ENCODE data around the gene SWSAP1.

DNA sequence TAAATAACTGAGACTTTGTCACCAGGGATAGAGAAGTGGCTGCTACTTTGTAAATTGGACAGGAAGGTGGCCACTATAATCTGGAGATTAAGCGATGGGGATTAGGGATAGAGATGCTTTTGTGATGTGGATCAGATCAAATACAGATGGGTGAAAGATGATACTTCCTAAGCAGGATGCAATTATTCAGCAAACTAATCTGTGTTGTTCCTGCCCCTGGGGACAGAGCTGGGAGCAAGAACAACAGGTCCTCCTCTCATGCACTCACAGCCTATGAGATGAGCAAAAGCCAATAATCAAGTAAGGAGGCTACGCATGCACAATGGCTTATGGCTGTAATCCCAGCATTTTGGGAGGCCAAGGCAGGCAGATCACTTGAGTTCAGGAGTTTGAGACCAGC lies 40.1 kb downstream of the SWSAP1 start:
- TF ChIP-seq, protein P1, sequence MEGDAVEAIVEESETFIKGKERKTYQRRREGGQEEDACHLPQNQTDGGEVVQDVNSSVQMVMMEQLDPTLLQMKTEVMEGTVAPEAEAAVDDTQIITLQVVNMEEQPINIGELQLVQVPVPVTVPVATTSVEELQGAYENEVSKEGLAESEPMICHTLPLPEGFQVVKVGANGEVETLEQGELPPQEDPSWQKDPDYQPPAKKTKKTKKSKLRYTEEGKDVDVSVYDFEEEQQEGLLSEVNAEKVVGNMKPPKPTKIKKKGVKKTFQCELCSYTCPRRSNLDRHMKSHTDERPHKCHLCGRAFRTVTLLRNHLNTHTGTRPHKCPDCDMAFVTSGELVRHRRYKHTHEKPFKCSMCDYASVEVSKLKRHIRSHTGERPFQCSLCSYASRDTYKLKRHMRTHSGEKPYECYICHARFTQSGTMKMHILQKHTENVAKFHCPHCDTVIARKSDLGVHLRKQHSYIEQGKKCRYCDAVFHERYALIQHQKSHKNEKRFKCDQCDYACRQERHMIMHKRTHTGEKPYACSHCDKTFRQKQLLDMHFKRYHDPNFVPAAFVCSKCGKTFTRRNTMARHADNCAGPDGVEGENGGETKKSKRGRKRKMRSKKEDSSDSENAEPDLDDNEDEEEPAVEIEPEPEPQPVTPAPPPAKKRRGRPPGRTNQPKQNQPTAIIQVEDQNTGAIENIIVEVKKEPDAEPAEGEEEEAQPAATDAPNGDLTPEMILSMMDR (IDR thresholded peaks at IDR 0.05; ENCODE audit: low read length): no peak
- TF ChIP-seq EZH2 (IDR thresholded peaks at IDR 0.05; ENCODE audit: borderline replicate concordance, low read length): no peak
